ENCODE data around the gene PLEKHG1. TPM values are rescaled to one million over a fixed set of nuclear protein-coding genes. Genes with fewer than 3 reads are reported as not detected.

The PLEKHG1 gene
- total RNA-seq, 1 donor from 2014 or later: 135 TPM

DNA sequence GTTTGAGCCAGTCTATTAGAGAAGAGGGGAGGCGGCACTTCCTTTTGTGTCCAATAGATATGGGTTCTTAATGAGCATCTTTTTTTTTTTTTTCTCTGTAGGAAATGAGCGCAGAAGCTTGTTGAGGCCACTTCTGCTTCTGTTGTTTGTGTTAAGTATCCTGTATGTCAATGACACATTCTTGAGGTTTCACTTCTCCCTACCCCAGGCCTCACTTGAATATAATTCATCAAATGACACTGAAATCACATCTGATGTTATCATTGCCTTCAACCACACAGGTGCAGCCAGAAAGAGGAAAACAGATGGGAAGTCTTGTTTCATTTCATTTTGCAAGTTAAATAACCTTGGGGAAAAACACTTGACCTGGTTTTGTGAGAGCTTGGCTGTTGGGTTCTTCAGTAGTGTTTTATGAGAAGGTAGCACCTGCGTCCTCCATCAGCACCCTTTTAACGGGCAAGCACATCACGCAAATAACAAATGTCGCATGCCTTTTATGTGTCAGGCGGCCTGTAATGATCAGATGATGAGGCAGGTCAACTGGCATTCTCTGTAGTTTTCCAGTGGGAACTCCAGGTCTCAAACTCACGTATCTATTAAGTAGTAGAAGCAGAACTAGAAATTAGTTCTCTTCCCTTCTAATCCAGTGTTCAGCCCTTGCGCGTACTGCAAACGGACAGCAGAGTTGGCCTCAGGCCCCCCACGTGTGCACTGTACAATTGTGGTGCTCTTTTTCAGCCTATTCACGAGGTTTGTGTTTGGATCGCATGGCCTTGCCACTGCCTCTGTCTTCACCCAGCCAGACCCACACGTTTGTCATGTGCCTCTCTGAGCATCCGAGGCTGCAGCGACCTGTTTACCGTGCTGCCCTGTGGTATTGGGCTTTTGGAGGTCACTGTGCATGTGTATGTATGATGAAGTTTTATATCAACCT lies 23.5 kb downstream of the PLEKHG1 start:
- Mint-ChIP-seq H3K27ac (ENCODE audit: unreplicated experiment) (peak overlapping the region; percentile 85), H3K9me3 (ENCODE audit: unreplicated experiment) (no peaks in the 10 kb centered on the region), H3K4me1 (ENCODE audit: unreplicated experiment) (peaks cover 75% of the 10 kb centered on the region), H3K36me3 (ENCODE audit: low read depth, unreplicated experiment) (peaks cover 43% of the 10 kb centered on the region), H3K4me3 (ENCODE audit: unreplicated experiment) (peak overlapping the region; percentile 54), H3K27me3 (ENCODE audit: unreplicated experiment) (peaks cover 6% of the 10 kb centered on the region)
- TF ChIP-seq, protein P1, sequence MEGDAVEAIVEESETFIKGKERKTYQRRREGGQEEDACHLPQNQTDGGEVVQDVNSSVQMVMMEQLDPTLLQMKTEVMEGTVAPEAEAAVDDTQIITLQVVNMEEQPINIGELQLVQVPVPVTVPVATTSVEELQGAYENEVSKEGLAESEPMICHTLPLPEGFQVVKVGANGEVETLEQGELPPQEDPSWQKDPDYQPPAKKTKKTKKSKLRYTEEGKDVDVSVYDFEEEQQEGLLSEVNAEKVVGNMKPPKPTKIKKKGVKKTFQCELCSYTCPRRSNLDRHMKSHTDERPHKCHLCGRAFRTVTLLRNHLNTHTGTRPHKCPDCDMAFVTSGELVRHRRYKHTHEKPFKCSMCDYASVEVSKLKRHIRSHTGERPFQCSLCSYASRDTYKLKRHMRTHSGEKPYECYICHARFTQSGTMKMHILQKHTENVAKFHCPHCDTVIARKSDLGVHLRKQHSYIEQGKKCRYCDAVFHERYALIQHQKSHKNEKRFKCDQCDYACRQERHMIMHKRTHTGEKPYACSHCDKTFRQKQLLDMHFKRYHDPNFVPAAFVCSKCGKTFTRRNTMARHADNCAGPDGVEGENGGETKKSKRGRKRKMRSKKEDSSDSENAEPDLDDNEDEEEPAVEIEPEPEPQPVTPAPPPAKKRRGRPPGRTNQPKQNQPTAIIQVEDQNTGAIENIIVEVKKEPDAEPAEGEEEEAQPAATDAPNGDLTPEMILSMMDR (IDR thresholded peaks at IDR 0.05; ENCODE audit: unreplicated experiment): no peak
- no peak for DNase-seq (ENCODE audit: low spot score)

DNA sequence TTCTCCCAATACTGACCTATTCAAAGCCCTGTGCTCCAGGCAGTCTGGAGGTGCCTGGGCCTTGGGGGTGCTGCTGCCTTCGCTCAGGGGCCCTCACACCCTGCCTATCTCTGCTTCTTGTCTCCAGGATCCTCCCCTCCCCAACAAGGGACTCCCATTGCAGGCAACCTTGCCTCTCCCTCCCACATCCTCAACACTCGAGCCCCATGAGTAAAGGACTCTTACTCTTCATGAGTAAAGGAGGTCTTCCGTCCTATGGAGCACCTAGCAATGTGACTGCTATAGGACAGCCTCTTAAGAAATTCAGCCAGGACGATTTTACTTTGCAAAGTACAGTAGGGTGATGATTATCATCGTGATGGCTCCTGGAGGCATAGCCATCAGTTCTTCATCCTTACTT lies 24.5 kb downstream of the PLEKHG1 start:
- H3K4me3 Mint-ChIP-seq (ENCODE audit: unreplicated experiment): peak overlapping the region; percentile 24
- peak overlapping the region; percentile 19 for H3K27ac Mint-ChIP-seq (ENCODE audit: unreplicated experiment)
- no peak for DNase-seq (ENCODE audit: low spot score)
- H3K27me3 Mint-ChIP-seq (ENCODE audit: unreplicated experiment): peaks cover 4% of the 10 kb centered on the region
- H3K9me3 Mint-ChIP-seq (ENCODE audit: unreplicated experiment): no peaks in the 10 kb centered on the region
- peaks cover 76% of the 10 kb centered on the region for H3K4me1 Mint-ChIP-seq (ENCODE audit: unreplicated experiment)
- H3K36me3 Mint-ChIP-seq (ENCODE audit: low read depth, unreplicated experiment): peaks cover 43% of the 10 kb centered on the region
- TF ChIP-seq, protein P1 (IDR thresholded peaks at IDR 0.05; ENCODE audit: unreplicated experiment): no peak

DNA sequence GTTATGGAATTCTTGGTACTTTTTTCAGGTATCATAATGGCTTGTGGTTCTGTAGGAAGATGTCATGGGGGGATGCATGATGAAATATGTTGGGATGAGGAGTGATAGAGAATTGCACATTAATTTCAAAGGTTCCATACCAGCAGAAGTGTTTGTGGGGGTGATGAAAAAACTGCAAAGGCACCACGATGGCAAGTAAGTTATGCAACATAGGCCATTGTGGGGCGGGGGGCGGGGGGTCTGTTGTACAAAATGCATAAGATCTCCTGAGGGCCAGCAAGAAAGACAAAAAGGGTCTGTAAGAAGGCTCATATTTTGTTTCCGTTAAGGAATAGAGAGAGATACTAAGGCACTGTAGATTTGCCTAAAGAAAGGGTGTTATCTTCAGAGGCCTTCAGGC lies 26.2 kb downstream of the PLEKHG1 start:
- H3K9me3 Mint-ChIP-seq (ENCODE audit: unreplicated experiment): no peaks in the 10 kb centered on the region
- TF ChIP-seq, protein P1 (IDR thresholded peaks at IDR 0.05; ENCODE audit: unreplicated experiment): no peak
- H3K36me3 Mint-ChIP-seq (ENCODE audit: low read depth, unreplicated experiment): peaks cover 45% of the 10 kb centered on the region
- peak overlapping the region; percentile 9 for H3K27ac Mint-ChIP-seq (ENCODE audit: unreplicated experiment)
- peaks cover 71% of the 10 kb centered on the region for H3K4me1 Mint-ChIP-seq (ENCODE audit: unreplicated experiment)
- DNase-seq (ENCODE audit: low spot score): no peak
- peaks cover 4% of the 10 kb centered on the region for H3K27me3 Mint-ChIP-seq (ENCODE audit: unreplicated experiment)
- peak overlapping the region; percentile 21 for H3K4me3 Mint-ChIP-seq (ENCODE audit: unreplicated experiment)

DNA sequence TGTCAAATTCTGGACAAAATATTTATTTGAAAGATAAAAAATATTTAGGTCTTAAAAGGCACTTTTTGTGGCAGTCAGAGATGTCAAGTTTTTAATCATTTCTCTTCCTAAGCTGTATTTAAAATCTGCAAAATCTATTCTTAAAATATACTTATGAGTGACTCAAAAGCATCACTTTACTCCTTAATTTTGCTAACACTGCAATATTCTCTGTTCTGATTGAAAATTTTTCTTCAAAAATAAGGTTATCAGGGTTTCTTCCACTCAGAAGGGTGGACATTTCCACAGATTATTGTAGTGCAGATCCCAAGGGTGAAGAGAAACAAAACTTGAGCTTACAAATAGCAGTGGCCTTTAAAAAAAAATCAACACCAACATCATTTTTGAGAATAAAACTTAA lies 27.5 kb downstream of the PLEKHG1 start:
- Mint-ChIP-seq H3K27ac (ENCODE audit: unreplicated experiment) (no peak overlapping the region), H3K9me3 (ENCODE audit: unreplicated experiment) (no peaks in the 10 kb centered on the region), H3K4me3 (ENCODE audit: unreplicated experiment) (no peak overlapping the region), H3K27me3 (ENCODE audit: unreplicated experiment) (peaks cover 4% of the 10 kb centered on the region), H3K4me1 (ENCODE audit: unreplicated experiment) (peaks cover 72% of the 10 kb centered on the region), H3K36me3 (ENCODE audit: low read depth, unreplicated experiment) (peaks cover 43% of the 10 kb centered on the region)
- TF ChIP-seq, protein P1 (IDR thresholded peaks at IDR 0.05; ENCODE audit: unreplicated experiment): no peak
- DNase-seq (ENCODE audit: low spot score): no peak

DNA sequence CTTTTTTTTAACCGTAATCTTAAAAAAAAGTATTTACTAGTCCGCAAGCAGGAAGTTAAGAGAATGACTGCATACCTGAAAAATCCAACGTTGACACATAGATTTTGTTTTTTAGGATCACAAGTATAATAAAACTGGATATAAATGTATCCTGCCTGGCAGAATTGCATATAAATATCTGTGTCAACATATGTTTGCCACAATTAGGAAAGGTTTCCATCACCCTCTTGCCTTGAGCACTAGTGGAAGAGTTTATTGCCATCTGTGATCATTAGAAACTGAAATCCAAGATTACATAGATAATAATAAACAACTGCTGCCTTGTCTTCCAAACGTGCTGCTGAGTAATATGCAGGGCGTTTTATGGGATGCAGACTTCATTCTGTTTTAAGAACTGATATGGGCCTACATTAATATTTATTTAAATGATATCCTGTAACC lies 27.9 kb downstream of the PLEKHG1 start:
- no peaks in the 10 kb centered on the region for H3K9me3 Mint-ChIP-seq (ENCODE audit: unreplicated experiment)
- no peak for DNase-seq (ENCODE audit: low spot score)
- peaks cover 43% of the 10 kb centered on the region for H3K36me3 Mint-ChIP-seq (ENCODE audit: low read depth, unreplicated experiment)
- peaks cover 72% of the 10 kb centered on the region for H3K4me1 Mint-ChIP-seq (ENCODE audit: unreplicated experiment)
- no peak overlapping the region for H3K27ac Mint-ChIP-seq (ENCODE audit: unreplicated experiment)
- H3K4me3 Mint-ChIP-seq (ENCODE audit: unreplicated experiment): no peak overlapping the region
- H3K27me3 Mint-ChIP-seq (ENCODE audit: unreplicated experiment): peaks cover 4% of the 10 kb centered on the region
- TF ChIP-seq, protein P1 (IDR thresholded peaks at IDR 0.05; ENCODE audit: unreplicated experiment): no peak

Measured in endothelial cell (in vitro differentiated cells).